Body of pancreas (tissue), 4 donors: ENCODE measurements around the gene USP12.

ENCODE experiments used
- CTCF ChIP-seq, 7 experiments: fragments of 450-650 bp in 4 of 7; fragments of 200-600 bp in 3 of 7; sonication (generic) in 3 of 7; IDR thresholded peaks; one replicate each; pipeline ENCODE4 v1.5.1; 2016 to 2019; ENCODE audit warnings: antibody characterized with exemption in 7 of 7
- POLR2A ChIP-seq, 3 donors: fragments of 450-650 bp; IDR thresholded peaks; one replicate each; pipeline ENCODE4 v1.6.1; 2016; ENCODE audit warnings: antibody characterized with exemption in 3 of 3, mild to moderate bottlenecking in 2 of 3

DNA sequence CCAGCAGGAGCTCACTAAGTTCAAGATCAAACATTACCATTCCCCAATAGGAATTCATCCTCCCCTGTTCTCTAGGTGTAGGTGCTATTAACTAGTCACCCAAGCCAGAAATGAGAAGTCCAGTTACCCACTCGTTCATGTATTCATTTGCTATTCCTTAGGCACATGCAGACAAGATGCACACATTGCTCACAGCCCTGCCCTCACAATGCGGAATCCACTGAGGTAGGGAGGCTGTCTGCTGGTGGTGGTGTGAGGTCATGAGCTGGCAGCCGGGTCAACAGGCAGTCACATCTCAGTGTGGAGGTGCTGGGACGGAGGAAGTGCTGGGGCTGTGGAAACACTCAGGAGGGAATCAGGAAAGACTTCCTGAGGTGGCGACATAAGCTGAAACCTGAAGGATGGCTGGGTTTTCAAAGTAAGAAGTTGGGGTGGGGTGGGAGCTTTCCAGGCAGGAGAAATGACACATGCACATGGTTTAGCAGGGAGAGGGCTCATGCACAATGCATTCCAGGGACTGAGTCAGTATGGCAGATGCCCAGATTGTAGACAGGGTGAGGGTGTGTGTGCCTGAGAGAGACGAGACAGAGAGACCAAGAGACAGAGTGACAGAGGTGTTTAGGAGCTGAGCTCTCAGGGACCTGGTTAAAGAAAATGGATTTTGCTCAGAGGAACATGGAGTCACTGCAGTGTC, 117.6 kb downstream of the USP12 start:
- TF ChIP-seq CTCF (IDR thresholded peaks at IDR 0.05) (no peak), POLR2A (IDR thresholded peaks at IDR 0.05) (no peak)
